AG04449 (cell line): ENCODE measurements around the gene CDKN2B-AS1.

ENCODE experiments used
- CTCF ChIA-PET: fragments of 350-600 bp; formaldehyde crosslinking; extraction: SDS; loops from one replicate; lab custom pipeline; 2021; ENCODE audit warnings: antibody characterized with exemption; lab: Yijun Ruan, JAX
- POLR2A ChIA-PET: fragments of 400-600, 350-600 bp; formaldehyde crosslinking; extraction: SDS; loops from one replicate; lab custom pipeline; 2020; ENCODE audit warnings: antibody characterized with exemption, inconsistent platforms; lab: Yijun Ruan, JAX
- DNase-seq: peaks from one replicate; pipeline ENCODE4 v3.0.0-alpha.2; 2010; ENCODE audit warnings: low read depth, low spot score
- H3K4me3 ChIP-seq: 2 replicates; pipeline ENCODE4 v1.5.1; 2011; ENCODE audit warnings: low read depth, mild to moderate bottlenecking, control low read depth, low read length
- TF ChIP-seq, protein P1 (sequence below): IDR thresholded peaks from one replicate; pipeline ENCODE4 v1.5.1; 2011; ENCODE audit warnings: mild to moderate bottlenecking, moderate library complexity, low read length, control low read depth, inconsistent platforms; ENCODE audit not compliant: insufficient read depth; ENCODE audit errors: missing control alignments

CDKN2B-AS1 gene

GRCh38 chr9:22116758-22117157 is 122.2 kb downstream of the CDKN2B-AS1 start:
- ChIA-PET CTCF (interaction anchor here (0.7 to 7.8 kb wide), 12 partner anchors 7 to 304 kb away, joined by 3 to 106 read pairs (median 6); partner anchors contain the start of gene CDKN2B), POLR2A (interaction anchor here (1.4 to 3.5 kb wide), 2 partner anchors 14 to 108 kb away, joined by 8 to 17 read pairs; partner anchors contain the start of gene CDKN2B)
- TF ChIP-seq, protein P1, sequence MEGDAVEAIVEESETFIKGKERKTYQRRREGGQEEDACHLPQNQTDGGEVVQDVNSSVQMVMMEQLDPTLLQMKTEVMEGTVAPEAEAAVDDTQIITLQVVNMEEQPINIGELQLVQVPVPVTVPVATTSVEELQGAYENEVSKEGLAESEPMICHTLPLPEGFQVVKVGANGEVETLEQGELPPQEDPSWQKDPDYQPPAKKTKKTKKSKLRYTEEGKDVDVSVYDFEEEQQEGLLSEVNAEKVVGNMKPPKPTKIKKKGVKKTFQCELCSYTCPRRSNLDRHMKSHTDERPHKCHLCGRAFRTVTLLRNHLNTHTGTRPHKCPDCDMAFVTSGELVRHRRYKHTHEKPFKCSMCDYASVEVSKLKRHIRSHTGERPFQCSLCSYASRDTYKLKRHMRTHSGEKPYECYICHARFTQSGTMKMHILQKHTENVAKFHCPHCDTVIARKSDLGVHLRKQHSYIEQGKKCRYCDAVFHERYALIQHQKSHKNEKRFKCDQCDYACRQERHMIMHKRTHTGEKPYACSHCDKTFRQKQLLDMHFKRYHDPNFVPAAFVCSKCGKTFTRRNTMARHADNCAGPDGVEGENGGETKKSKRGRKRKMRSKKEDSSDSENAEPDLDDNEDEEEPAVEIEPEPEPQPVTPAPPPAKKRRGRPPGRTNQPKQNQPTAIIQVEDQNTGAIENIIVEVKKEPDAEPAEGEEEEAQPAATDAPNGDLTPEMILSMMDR, result no peak
- no peak for DNase-seq
- H3K4me3 ChIP-seq, result no peak overlapping the region

GRCh38 chr9:22117511-22118384 is 123.2 kb downstream of the CDKN2B-AS1 start:
- TF ChIP-seq, protein P1, result no peak
- POLR2A ChIA-PET, result interaction anchor here (1.4 to 3.5 kb wide), 2 partner anchors 15 to 109 kb away, joined by 8 to 17 read pairs; partner anchors contain the start of gene CDKN2B
- CTCF ChIA-PET, result interaction anchor here (0.7 to 7.8 kb wide), 22 partner anchors 8 to 305 kb away, joined by 3 to 106 read pairs (median 6); partner anchors contain the start of gene CDKN2B

DNA sequence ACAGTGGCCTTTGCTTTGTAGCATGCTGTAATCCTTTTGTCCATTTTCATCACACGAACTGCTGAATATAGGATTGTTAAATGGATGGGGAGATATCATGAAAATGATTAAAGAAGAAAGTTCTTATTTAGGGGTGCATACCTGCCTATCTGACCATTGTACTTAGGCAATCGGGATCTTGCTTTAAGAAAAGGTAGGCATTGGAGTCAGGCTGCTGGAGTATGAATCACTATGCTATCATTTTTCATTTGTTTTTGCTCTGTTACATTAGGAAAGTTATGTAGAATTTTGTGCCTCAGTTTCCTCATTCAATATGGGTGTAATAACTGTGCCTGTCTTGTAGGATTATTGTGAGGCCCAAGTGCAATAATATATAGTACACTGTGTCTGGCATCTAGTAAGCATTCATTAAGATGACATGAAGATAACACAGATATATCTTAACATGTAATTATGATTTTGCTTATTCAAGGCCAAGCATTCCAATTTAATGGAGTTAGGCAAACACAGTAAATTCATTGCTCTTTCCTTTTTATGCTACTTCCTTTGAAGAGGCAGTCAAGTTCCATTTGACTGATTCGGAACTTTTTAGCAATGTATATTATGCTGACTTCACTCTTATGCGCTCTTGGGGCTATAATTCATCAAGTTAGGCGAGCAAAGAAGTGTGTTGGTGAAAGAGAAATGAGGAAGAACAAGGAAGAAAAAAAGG is 124.4 kb downstream of the CDKN2B-AS1 start:
- TF ChIP-seq, protein P1, result no peak
- no peak overlapping the region for H3K4me3 ChIP-seq
- CTCF ChIA-PET, result interaction anchor here (0.6 to 7.8 kb wide), 40 partner anchors 8 to 964 kb away, joined by 3 to 106 read pairs (median 5); partner anchors contain the start of gene CDKN2B
- POLR2A ChIA-PET, result interaction anchor here (3.5 kb wide), 1 partner anchor 110 kb away, joined by 17 read pairs; the partner anchor contains the start of gene CDKN2B
- no peak for DNase-seq

More at GRCh38 chr9:22117511-22118384, 123.2 kb downstream of the CDKN2B-AS1 start:
- no peak for DNase-seq
- H3K4me3 ChIP-seq, result no peak overlapping the region

GRCh38 chr9:22119522-22120158 is 125.0 kb downstream of the CDKN2B-AS1 start:
- DNase-seq, result no peak
- ChIA-PET POLR2A (interaction anchor here (3.5 kb wide), 1 partner anchor 111 kb away, joined by 17 read pairs; the partner anchor contains the start of gene CDKN2B), CTCF (interaction anchor here (0.6 to 7.8 kb wide), 38 partner anchors 10 to 963 kb away, joined by 3 to 106 read pairs (median 4); partner anchors contain the start of gene CDKN2B)
- TF ChIP-seq, protein P1, result peak; percentile 51
- no peak overlapping the region for H3K4me3 ChIP-seq

- TF ChIP-seq, protein P1, result no peak
- POLR2A ChIA-PET, result interaction anchor here (3.5 kb wide), 1 partner anchor 111 kb away, joined by 17 read pairs; the partner anchor contains the start of gene CDKN2B
- no peak overlapping the region for H3K4me3 ChIP-seq
- CTCF ChIA-PET, result interaction anchor here (0.6 to 7.8 kb wide), 33 partner anchors 11 to 314 kb away, joined by 3 to 106 read pairs (median 5); partner anchors contain the start of gene CDKN2B
- no peak for DNase-seq
Observed at GRCh38 chr9:22120159-22120549, 125.6 kb downstream of the CDKN2B-AS1 start.
